ENCODE results near the gene ENO4. TPM values are rescaled to one million over a fixed set of nuclear protein-coding genes. Genes with fewer than 3 reads are reported as not detected.

The ENO4 gene
- total RNA-seq, 2 donors from 2014 or later = not detected

- Histone ChIP-seq H3K36me3 (no peaks in the 10 kb centered on the region), H3K27me3 (no peaks in the 10 kb centered on the region), H3K9ac (ENCODE audit: low read depth in 2 of 2, low read length in 2 of 2) (no peak overlapping the region), H3K4me3 (no peak overlapping the region), H3K4me1 (no peaks in the 10 kb centered on the region), H3K9me3 (no peaks in the 10 kb centered on the region), H3K27ac (no peak overlapping the region)
- no peak for DNase-seq
- intact Hi-C loops (cut with DNase I) = no loop called here
- no peak for TF ChIP-seq CTCF (IDR thresholded peaks at IDR 0.05)
Observed at GRCh38 chr10:116803451-116804249, 45.6 kb upstream of the ENO4 start.

- Histone ChIP-seq H3K4me1 (peaks cover 4% of the 10 kb centered on the region), H3K27me3 (no peaks in the 10 kb centered on the region)
Observed at GRCh38 chr10:116808706-116809105, 40.6 kb upstream of the ENO4 start.

GRCh38 chr10:116809483-116810119, 39.7 kb upstream of the ENO4 start:
- Histone ChIP-seq H3K9me3 (no peaks in the 10 kb centered on the region), H3K36me3 (no peaks in the 10 kb centered on the region), H3K27me3 (no peaks in the 10 kb centered on the region), H3K9ac (ENCODE audit: low read depth in 2 of 2, low read length in 2 of 2) (no peak overlapping the region), H3K4me3 (peak overlapping the region; percentile 10), H3K4me1 (peaks cover 4% of the 10 kb centered on the region), H3K27ac (no peak overlapping the region)
- intact Hi-C loops (cut with DNase I) = loop anchor here (10.0 kb wide), 1 partner anchor 125 kb away; no protein-coding TSS in a partner anchor
- peak; percentile 52 for TF ChIP-seq CTCF (IDR thresholded peaks at IDR 0.05)
- DNase-seq = peak; percentile 23

More at GRCh38 chr10:116808706-116809105, 40.6 kb upstream of the ENO4 start:
- no peak for TF ChIP-seq CTCF (IDR thresholded peaks at IDR 0.05)
- H3K36me3 ChIP-seq = no peaks in the 10 kb centered on the region
- no peak overlapping the region for H3K27ac ChIP-seq
- no peaks in the 10 kb centered on the region for H3K9me3 ChIP-seq
- no peak overlapping the region for H3K4me3 ChIP-seq
- no peak overlapping the region for H3K9ac ChIP-seq (ENCODE audit: low read depth in 2 of 2, low read length in 2 of 2)
- DNase-seq = no peak
- intact Hi-C loops (cut with DNase I) = no loop called here

- peak overlapping the region; percentile 10 for H3K4me3 ChIP-seq
- no peak overlapping the region for H3K27ac ChIP-seq
- peaks cover 4% of the 10 kb centered on the region for H3K4me1 ChIP-seq
- no peak for DNase-seq
- intact Hi-C loops (cut with DNase I) = loop anchor here (10.0 kb wide), 1 partner anchor 125 kb away; no protein-coding TSS in a partner anchor
- H3K27me3 ChIP-seq = no peaks in the 10 kb centered on the region
- TF ChIP-seq CTCF (IDR thresholded peaks at IDR 0.05) = no peak
- H3K36me3 ChIP-seq = no peaks in the 10 kb centered on the region
- no peak overlapping the region for H3K9ac ChIP-seq (ENCODE audit: low read depth in 2 of 2, low read length in 2 of 2)
- H3K9me3 ChIP-seq = no peaks in the 10 kb centered on the region
Observed at GRCh38 chr10:116810120-116810500, 39.2 kb upstream of the ENO4 start.

- no peak for DNase-seq
- Histone ChIP-seq H3K4me3 (no peak overlapping the region), H3K27ac (no peak overlapping the region), H3K9me3 (no peaks in the 10 kb centered on the region), H3K4me1 (peaks cover 4% of the 10 kb centered on the region), H3K36me3 (no peaks in the 10 kb centered on the region), H3K27me3 (no peaks in the 10 kb centered on the region), H3K9ac (ENCODE audit: low read depth in 2 of 2, low read length in 2 of 2) (no peak overlapping the region)
- no peak for TF ChIP-seq CTCF (IDR thresholded peaks at IDR 0.05)
- intact Hi-C loops (cut with DNase I) = loop anchor here (10.0 kb wide), 1 partner anchor 124 kb away; no protein-coding TSS in a partner anchor
Observed at GRCh38 chr10:116810895-116811294, 38.4 kb upstream of the ENO4 start.

Data from colonic mucosa (tissue), 4 donors.